HG03039 (cell line): ENCODE data around the gene SCAF1.

Experiments
- ATAC-seq: cut with Tn5 transposase; IDR thresholded peaks from one replicate; pipeline ENCODE4 v1.9.1; 2021; ENCODE audit warnings: mild to moderate bottlenecking, moderate library complexity; ENCODE audit not compliant: unreplicated experiment

Gene SCAF1

GRCh38 chr19:49665036-49665350 lies 23.0 kb downstream of the SCAF1 start:
- ATAC-seq, result no peak

- ATAC-seq, result peak; percentile 86
Observed at GRCh38 chr19:49665351-49666119, 23.5 kb downstream of the SCAF1 start, which contains the start of the genes BCL2L12 and IRF3. BCL2L12 (plus strand) TSS chr19:49665933; CDS start chr19:49666693, 760 bp downstream. IRF3 (minus strand) TSS chr19:49665857; CDS start chr19:49664838, 1,019 bp downstream.

GRCh38 chr19:49666120-49666444 lies 24.1 kb downstream of the SCAF1 start:
- no peak for ATAC-seq

GRCh38 chr19:49667473-49667872 lies 25.5 kb downstream of the SCAF1 start:
- no peak for ATAC-seq

GRCh38 chr19:49669516-49669915 lies 27.5 kb downstream of the SCAF1 start:
- ATAC-seq, result no peak

GRCh38 chr19:49672131-49672919 lies 30.3 kb downstream of the SCAF1 start:
- no peak for ATAC-seq

GRCh38 chr19:49676136-49676783 lies 34.3 kb downstream of the SCAF1 start:
- peak; percentile 6 for ATAC-seq

- ATAC-seq, result peak; percentile 62
Observed at GRCh38 chr19:49676784-49677230, 34.8 kb downstream of the SCAF1 start.

GRCh38 chr19:49677231-49677900 lies 35.4 kb downstream of the SCAF1 start, which contains the start of gene PRMT1:
PRMT1 (plus strand) TSS chr19:49677271; CDS start chr19:49677281, 10 bp downstream.
- ATAC-seq, result no peak

GRCh38 chr19:49677901-49678674 lies 36.1 kb downstream of the SCAF1 start:
- ATAC-seq, result no peak

GRCh38 chr19:49678985-49679770 lies 37.2 kb downstream of the SCAF1 start:
- ATAC-seq, result no peak

GRCh38 chr19:49679771-49680413 lies 37.9 kb downstream of the SCAF1 start:
- ATAC-seq, result no peak

- no peak for ATAC-seq
Observed at GRCh38 chr19:49680421-49681351, 38.7 kb downstream of the SCAF1 start.

- ATAC-seq, result no peak
Observed at GRCh38 chr19:49681830-49682229, 39.8 kb downstream of the SCAF1 start.

- no peak for ATAC-seq
Observed at GRCh38 chr19:49682274-49682673, 40.3 kb downstream of the SCAF1 start.

GRCh38 chr19:49683814-49684250 lies 41.8 kb downstream of the SCAF1 start:
- ATAC-seq, result no peak

- no peak for ATAC-seq
Observed at GRCh38 chr19:49684251-49684982, 42.4 kb downstream of the SCAF1 start.
